Testis (tissue), 2 donors: ENCODE measurements around the gene HOXA6.

Experiments
- POLR2A ChIP-seq: fragments of 450-650 bp; IDR thresholded peaks from one replicate; pipeline ENCODE4 v1.6.1; 2017; ENCODE audit warnings: antibody characterized with exemption, mild to moderate bottlenecking, moderate library complexity
- TF ChIP-seq, protein P1 (sequence below), 3 experiments: fragments of 450-650 bp in 2 of 3; fragments of 200-600 bp in 1 of 3; sonication (generic) in 1 of 3; IDR thresholded peaks; one replicate each; pipeline ENCODE4 v1.5.1; 2016 to 2019; ENCODE audit warnings: antibody characterized with exemption in 3 of 3, mild to moderate bottlenecking in 2 of 3, moderate library complexity in 1 of 3

DNA sequence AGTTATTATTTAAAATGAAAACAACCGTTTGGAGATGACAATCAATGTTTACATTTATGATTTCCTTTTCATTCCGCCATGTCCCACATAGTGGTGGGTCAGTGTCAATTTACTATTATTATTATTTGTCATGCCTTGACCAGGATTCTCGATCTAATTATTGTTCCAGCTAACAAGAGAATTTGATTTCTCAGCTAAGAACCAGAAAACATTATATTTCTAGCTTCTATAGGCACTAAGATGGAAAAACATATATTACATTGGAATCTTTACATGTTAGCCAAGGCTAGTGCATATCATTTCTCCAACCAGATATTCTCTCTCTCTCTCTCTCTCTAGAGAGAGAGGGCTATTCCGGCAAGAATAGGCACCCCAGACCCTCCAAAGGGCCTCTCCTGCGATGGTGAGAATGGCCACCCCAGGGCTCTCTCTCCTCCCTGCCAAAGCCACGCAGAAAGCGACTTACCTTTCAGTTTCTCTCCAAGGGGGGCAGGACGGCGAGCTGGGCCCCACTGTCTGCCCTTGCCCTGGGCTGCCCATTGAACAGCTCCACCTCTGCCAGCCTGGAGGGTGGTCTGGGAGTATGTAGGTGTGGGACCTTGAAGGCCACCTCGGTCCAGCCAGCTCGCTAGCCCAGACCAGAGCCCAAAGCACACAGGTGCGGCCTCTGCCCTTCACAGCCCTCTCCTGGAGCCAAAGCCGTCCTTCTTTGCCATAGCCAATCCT is 2.4 kb upstream of the HOXA6 start:
- TF ChIP-seq, protein P1, sequence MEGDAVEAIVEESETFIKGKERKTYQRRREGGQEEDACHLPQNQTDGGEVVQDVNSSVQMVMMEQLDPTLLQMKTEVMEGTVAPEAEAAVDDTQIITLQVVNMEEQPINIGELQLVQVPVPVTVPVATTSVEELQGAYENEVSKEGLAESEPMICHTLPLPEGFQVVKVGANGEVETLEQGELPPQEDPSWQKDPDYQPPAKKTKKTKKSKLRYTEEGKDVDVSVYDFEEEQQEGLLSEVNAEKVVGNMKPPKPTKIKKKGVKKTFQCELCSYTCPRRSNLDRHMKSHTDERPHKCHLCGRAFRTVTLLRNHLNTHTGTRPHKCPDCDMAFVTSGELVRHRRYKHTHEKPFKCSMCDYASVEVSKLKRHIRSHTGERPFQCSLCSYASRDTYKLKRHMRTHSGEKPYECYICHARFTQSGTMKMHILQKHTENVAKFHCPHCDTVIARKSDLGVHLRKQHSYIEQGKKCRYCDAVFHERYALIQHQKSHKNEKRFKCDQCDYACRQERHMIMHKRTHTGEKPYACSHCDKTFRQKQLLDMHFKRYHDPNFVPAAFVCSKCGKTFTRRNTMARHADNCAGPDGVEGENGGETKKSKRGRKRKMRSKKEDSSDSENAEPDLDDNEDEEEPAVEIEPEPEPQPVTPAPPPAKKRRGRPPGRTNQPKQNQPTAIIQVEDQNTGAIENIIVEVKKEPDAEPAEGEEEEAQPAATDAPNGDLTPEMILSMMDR (IDR thresholded peaks at IDR 0.05), result no peak
- TF ChIP-seq POLR2A, result no peak
